Measurements from ENCODE around the gene ADCY1.

ADCY1 gene

GRCh38 chr7:45681596-45682357 is 107.6 kb downstream of the ADCY1 start:
- no peak for DNase-seq

GRCh38 chr7:45682358-45682735 is 108.2 kb downstream of the ADCY1 start:
- DNase-seq = no peak

GRCh38 chr7:45682836-45683555 is 108.8 kb downstream of the ADCY1 start:
- DNase-seq = no peak

GRCh38 chr7:45683556-45684148 is 109.5 kb downstream of the ADCY1 start:
- DNase-seq = no peak

- DNase-seq = no peak
Measured at GRCh38 chr7:45684910-45685618, 110.9 kb downstream of the ADCY1 start.

- DNase-seq = no peak
Measured at GRCh38 chr7:45685619-45686240, 111.6 kb downstream of the ADCY1 start.

GRCh38 chr7:45686441-45687184 is 112.4 kb downstream of the ADCY1 start:
- DNase-seq = no peak

- no peak for DNase-seq
Measured at GRCh38 chr7:45687185-45687560, 113.0 kb downstream of the ADCY1 start.

GRCh38 chr7:45687721-45688120 is 113.6 kb downstream of the ADCY1 start:
- DNase-seq = no peak

GRCh38 chr7:45688382-45688781 is 114.2 kb downstream of the ADCY1 start:
- no peak for DNase-seq

GRCh38 chr7:45689011-45689796 is 115.0 kb downstream of the ADCY1 start:
- DNase-seq = no peak

GRCh38 chr7:45689797-45690761 is 115.9 kb downstream of the ADCY1 start:
- DNase-seq = no peak

GRCh38 chr7:45690762-45691150 is 116.6 kb downstream of the ADCY1 start:
- DNase-seq = no peak

- DNase-seq = no peak
Measured at GRCh38 chr7:45691155-45691656, 117.0 kb downstream of the ADCY1 start.

- no peak for DNase-seq
Measured at GRCh38 chr7:45692031-45692430, 117.9 kb downstream of the ADCY1 start.

GRCh38 chr7:45695249-45695995 is 121.3 kb downstream of the ADCY1 start:
- DNase-seq = no peak

GRCh38 chr7:45696476-45696875 is 122.3 kb downstream of the ADCY1 start:
- no peak for DNase-seq

- no peak for DNase-seq
Measured at GRCh38 chr7:45697576-45698136, 123.5 kb downstream of the ADCY1 start.
